Liver (tissue), 9 donors: ENCODE results near the gene NUP43. TPM values are rescaled to one million over a fixed set of nuclear protein-coding genes. Genes with fewer than 3 reads are reported as not detected.

Source experiments
- DNase-seq: peaks from one replicate; pipeline ENCODE4 v3.0.0-alpha.2; 2017; ENCODE audit warnings: low spot score
- H3K27ac ChIP-seq, 2 donors: one replicate each; pipeline ENCODE4 v1.7.0; 2013; ENCODE audit warnings: inconsistent platforms in 2 of 2, low read length in 2 of 2, control low read depth in 1 of 2, low read depth in 1 of 2, mild to moderate bottlenecking in 1 of 2
- H3K27me3 ChIP-seq, 4 donors: one replicate each; pipeline versions ENCODE4 v1.6.1 to v1.7.0; 2013; ENCODE audit warnings: low read length in 3 of 4, inconsistent platforms in 1 of 4, mild to moderate bottlenecking in 1 of 4, moderate library complexity in 1 of 4; ENCODE audit not compliant: control insufficient read depth in 4 of 4, insufficient read depth in 4 of 4
- H3K36me3 ChIP-seq, 4 donors: one replicate each; pipeline versions ENCODE4 v1.6.1 to v1.7.0; 2013; ENCODE audit warnings: low read length in 3 of 4, mild to moderate bottlenecking in 3 of 4, low read depth in 1 of 4, moderate library complexity in 1 of 4; ENCODE audit not compliant: control insufficient read depth in 4 of 4, insufficient read depth in 3 of 4
- H3K4me1 ChIP-seq, 4 donors: one replicate each; pipeline versions ENCODE4 v1.6.1 to v1.7.0; 2013; ENCODE audit warnings: low read length in 3 of 4, mild to moderate bottlenecking in 3 of 4, moderate library complexity in 1 of 4; ENCODE audit not compliant: control insufficient read depth in 4 of 4, insufficient read depth in 4 of 4
- H3K4me3 ChIP-seq, 3 donors: one replicate each; pipeline versions ENCODE4 v1.6.1 to v1.7.0; 2013; ENCODE audit warnings: low read length in 3 of 3, control low read depth in 1 of 3, low read depth in 1 of 3, mild to moderate bottlenecking in 1 of 3
- H3K9ac ChIP-seq, 2 donors: one replicate each; pipeline ENCODE4 v1.7.0; 2013; ENCODE audit warnings: low read length in 2 of 2, mild to moderate bottlenecking in 2 of 2, moderate library complexity in 2 of 2, control low read depth in 1 of 2, low read depth in 1 of 2
- H3K9me3 ChIP-seq, 4 donors: one replicate each; pipeline versions ENCODE4 v1.6.1 to v1.7.0; 2013; ENCODE audit warnings: low read length in 3 of 4; ENCODE audit not compliant: control insufficient read depth in 4 of 4
- EGR1 ChIP-seq, 2 donors: IDR thresholded peaks; 2 replicates each; pipeline ENCODE4 v1.6.1; 2016 to 2018; ENCODE audit warnings: antibody characterized with exemption in 2 of 2, low read depth in 2 of 2
- FOXA1 ChIP-seq: IDR thresholded peaks from 2 replicates; pipeline ENCODE4 v1.6.1; 2016; ENCODE audit warnings: antibody characterized with exemption
- GABPA ChIP-seq, 2 donors: IDR thresholded peaks in 1 of 2; conservative IDR thresholded peaks in 1 of 2; 2 replicates each; pipeline ENCODE4 v1.6.1; 2016; ENCODE audit warnings: antibody characterized with exemption in 2 of 2, mild to moderate bottlenecking in 1 of 2, moderate library complexity in 1 of 2
- HNF4A ChIP-seq, 2 donors: conservative IDR thresholded peaks; 2 replicates each; pipeline ENCODE4 v1.6.1; 2016; ENCODE audit warnings: antibody characterized with exemption in 2 of 2, mild to moderate bottlenecking in 2 of 2
- HNF4G ChIP-seq: IDR thresholded peaks from 2 replicates; pipeline ENCODE4 v1.6.1; 2016; ENCODE audit warnings: antibody characterized with exemption
- NR2F2 ChIP-seq: IDR thresholded peaks from 2 replicates; pipeline ENCODE4 v1.6.1; 2016; ENCODE audit warnings: antibody characterized with exemption
- RAD21 ChIP-seq, 2 donors: IDR thresholded peaks; 2 replicates each; pipeline ENCODE4 v1.6.1; 2016; ENCODE audit warnings: antibody characterized with exemption in 2 of 2, mild to moderate bottlenecking in 2 of 2
- RXRA ChIP-seq, 2 donors: IDR thresholded peaks; 2 replicates each; pipeline ENCODE4 v1.6.1; 2017 to 2018; ENCODE audit warnings: antibody characterized with exemption in 2 of 2, mild to moderate bottlenecking in 1 of 2
- SP1 ChIP-seq: IDR thresholded peaks from 2 replicates; pipeline ENCODE4 v1.6.1; 2018; ENCODE audit warnings: antibody characterized with exemption, mild to moderate bottlenecking
- TAF1 ChIP-seq: conservative IDR thresholded peaks from 2 replicates; pipeline ENCODE4 v1.6.1; 2016; ENCODE audit warnings: antibody characterized with exemption, mild to moderate bottlenecking
- YY1 ChIP-seq: IDR thresholded peaks from 2 replicates; pipeline ENCODE4 v1.6.1; 2016; ENCODE audit warnings: antibody characterized with exemption, mild to moderate bottlenecking
- WGBS: extraction: QIAGEN DNeasy Blood & Tissue Kit; methylation state at CpG from one replicate; pipeline ENCODE4 v1.1.7; 2013; 5-methylcytosine and 5-hydroxymethylcytosine counted together
- polyA plus RNA-seq, 2 donors: library from polyadenylated mRNA; stranded (reverse) in 1 of 2; unstranded in 1 of 2; fragments of 200-250 nt in 1 of 2; fragments of >200 nt in 1 of 2; fragmentation: Nextera tagmentation in 1 of 2; extraction: Ambion mirVana in 1 of 2; gene quantifications; one replicate each; pipeline versions ENCODE4 v1.2.1 to v1.2.3, GENCODE V29; 2013 to 2015
- total RNA-seq, 2 donors: library from RNA; depleted of rRNA; stranded (reverse); fragments of >200 nt; gene quantifications; one replicate each; pipeline ENCODE4 v1.2.3, GENCODE V29; 2014
- TF ChIP-seq, protein P1 (sequence below): IDR thresholded peaks from 2 replicates; pipeline ENCODE4 v1.6.1; 2016; ENCODE audit warnings: antibody characterized with exemption
- TF ChIP-seq, protein P2 (sequence below): IDR thresholded peaks from 2 replicates; pipeline ENCODE4 v1.6.1; 2016; ENCODE audit warnings: antibody characterized with exemption
- TF ChIP-seq, protein P3 (sequence below): IDR thresholded peaks from 2 replicates; pipeline ENCODE4 v1.6.1; 2016; ENCODE audit warnings: antibody characterized with exemption
- TF ChIP-seq, protein P4 (sequence below): IDR thresholded peaks from 2 replicates; pipeline ENCODE4 v1.6.1; 2016; ENCODE audit warnings: antibody characterized with exemption, mild to moderate bottlenecking
- donor health status: healthy.
- donor health status: healthy.
- donor health status: healthy.
- donor health status: healthy.
- donor health status: healthy.

The NUP43 gene
- total and polyA plus RNA-seq, 4 donors: 3.2 to 18.5 (median 10.4) TPM

DNA sequence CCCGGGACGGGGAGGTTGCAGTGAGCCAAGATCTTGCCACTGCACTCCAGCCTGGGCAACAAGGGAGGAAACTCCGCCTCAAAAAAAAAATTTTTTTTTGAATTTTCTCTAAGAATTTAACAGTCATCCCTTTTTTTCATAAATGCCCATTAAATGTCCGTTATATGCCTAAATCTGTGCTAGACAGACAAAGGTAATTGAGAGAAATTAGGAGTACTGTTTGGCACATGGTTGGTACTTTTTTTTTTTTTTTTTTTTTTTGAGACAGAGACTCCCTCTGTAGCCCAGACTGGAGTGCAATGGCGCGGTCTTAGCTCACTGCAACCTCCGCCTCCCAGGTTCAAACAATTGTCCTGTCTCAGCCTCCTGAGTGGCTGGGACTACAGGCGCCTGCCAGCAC is 4.9 kb upstream of the NUP43 start:
- no peaks in the 10 kb centered on the region for H3K9me3 ChIP-seq
- no peaks in the 10 kb centered on the region for H3K36me3 ChIP-seq
- H3K4me1 ChIP-seq: peaks cover 7 to 31% (median 24%) of the 10 kb centered on the region in 4 donors
- no peaks in the 10 kb centered on the region for H3K27me3 ChIP-seq
- H3K4me3 ChIP-seq: no peak overlapping the region
- WGBS: 83% methylated on average over 8 of the region's 8 CpGs
- no peak for TF ChIP-seq RXRA (IDR thresholded peaks at IDR 0.05)
- TF ChIP-seq FOXA1: no peak
- TF ChIP-seq, protein P1, sequence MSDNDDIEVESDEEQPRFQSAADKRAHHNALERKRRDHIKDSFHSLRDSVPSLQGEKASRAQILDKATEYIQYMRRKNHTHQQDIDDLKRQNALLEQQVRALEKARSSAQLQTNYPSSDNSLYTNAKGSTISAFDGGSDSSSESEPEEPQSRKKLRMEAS: no peak
- TF ChIP-seq SP1: no peak
- TF ChIP-seq TAF1: no peak
- no peak for TF ChIP-seq YY1
- TF ChIP-seq, protein P2, sequence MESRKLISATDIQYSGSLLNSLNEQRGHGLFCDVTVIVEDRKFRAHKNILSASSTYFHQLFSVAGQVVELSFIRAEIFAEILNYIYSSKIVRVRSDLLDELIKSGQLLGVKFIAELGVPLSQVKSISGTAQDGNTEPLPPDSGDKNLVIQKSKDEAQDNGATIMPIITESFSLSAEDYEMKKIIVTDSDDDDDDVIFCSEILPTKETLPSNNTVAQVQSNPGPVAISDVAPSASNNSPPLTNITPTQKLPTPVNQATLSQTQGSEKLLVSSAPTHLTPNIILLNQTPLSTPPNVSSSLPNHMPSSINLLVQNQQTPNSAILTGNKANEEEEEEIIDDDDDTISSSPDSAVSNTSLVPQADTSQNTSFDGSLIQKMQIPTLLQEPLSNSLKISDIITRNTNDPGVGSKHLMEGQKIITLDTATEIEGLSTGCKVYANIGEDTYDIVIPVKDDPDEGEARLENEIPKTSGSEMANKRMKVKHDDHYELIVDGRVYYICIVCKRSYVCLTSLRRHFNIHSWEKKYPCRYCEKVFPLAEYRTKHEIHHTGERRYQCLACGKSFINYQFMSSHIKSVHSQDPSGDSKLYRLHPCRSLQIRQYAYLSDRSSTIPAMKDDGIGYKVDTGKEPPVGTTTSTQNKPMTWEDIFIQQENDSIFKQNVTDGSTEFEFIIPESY: no peak
- TF ChIP-seq GABPA (IDR thresholded peaks at IDR 0.05 in 1 of 2, conservative IDR thresholded peaks at IDR 0.05 in 1 of 2): no peak
- no peak for TF ChIP-seq HNF4A (conservative IDR thresholded peaks at IDR 0.05)
- no peak for TF ChIP-seq RAD21 (IDR thresholded peaks at IDR 0.05)
- TF ChIP-seq, protein P3, sequence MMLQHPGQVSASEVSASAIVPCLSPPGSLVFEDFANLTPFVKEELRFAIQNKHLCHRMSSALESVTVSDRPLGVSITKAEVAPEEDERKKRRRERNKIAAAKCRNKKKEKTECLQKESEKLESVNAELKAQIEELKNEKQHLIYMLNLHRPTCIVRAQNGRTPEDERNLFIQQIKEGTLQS: no peak
- no peak for TF ChIP-seq HNF4G
- TF ChIP-seq, protein P4, sequence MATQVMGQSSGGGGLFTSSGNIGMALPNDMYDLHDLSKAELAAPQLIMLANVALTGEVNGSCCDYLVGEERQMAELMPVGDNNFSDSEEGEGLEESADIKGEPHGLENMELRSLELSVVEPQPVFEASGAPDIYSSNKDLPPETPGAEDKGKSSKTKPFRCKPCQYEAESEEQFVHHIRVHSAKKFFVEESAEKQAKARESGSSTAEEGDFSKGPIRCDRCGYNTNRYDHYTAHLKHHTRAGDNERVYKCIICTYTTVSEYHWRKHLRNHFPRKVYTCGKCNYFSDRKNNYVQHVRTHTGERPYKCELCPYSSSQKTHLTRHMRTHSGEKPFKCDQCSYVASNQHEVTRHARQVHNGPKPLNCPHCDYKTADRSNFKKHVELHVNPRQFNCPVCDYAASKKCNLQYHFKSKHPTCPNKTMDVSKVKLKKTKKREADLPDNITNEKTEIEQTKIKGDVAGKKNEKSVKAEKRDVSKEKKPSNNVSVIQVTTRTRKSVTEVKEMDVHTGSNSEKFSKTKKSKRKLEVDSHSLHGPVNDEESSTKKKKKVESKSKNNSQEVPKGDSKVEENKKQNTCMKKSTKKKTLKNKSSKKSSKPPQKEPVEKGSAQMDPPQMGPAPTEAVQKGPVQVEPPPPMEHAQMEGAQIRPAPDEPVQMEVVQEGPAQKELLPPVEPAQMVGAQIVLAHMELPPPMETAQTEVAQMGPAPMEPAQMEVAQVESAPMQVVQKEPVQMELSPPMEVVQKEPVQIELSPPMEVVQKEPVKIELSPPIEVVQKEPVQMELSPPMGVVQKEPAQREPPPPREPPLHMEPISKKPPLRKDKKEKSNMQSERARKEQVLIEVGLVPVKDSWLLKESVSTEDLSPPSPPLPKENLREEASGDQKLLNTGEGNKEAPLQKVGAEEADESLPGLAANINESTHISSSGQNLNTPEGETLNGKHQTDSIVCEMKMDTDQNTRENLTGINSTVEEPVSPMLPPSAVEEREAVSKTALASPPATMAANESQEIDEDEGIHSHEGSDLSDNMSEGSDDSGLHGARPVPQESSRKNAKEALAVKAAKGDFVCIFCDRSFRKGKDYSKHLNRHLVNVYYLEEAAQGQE: no peak
- no peak for DNase-seq
- H3K27ac ChIP-seq: no peak overlapping the region
- no peak overlapping the region for H3K9ac ChIP-seq

DNA sequence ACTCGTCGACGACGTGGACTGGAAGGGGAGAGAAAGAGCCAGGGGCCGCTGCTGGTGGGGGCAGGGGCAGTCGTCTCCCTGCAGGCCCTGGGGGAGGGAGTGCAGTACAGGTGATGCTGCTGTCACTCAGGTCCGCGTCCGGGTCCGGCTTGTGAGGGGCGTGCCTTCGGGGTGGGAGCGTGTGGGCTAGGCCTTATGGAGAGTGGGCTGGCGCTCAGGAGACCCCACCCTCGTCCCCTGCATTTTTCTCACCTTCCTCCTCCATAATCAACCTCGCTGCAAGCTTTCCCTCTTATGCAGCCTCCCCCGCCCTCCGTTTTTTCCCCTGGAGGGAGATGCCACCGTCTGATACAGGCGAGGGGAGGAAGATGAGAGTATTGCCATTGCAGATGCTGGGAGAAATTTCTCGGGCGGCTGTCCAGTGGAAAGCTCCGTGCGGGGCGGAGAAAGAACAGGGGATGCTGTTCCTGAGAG is 3.8 kb upstream of the NUP43 start:
- WGBS: under 1% methylated on average over 25 of the region's 25 CpGs
- peak; percentile 64 for DNase-seq
- H3K9ac ChIP-seq: peak overlapping the region; percentile 73 to 75
- H3K4me3 ChIP-seq: peak overlapping the region; percentile 69 to 97 (median 80)
- peak overlapping the region; percentile 93 to 94 for H3K27ac ChIP-seq
- H3K9me3 ChIP-seq: no peaks in the 10 kb centered on the region
- no peaks in the 10 kb centered on the region for H3K27me3 ChIP-seq
- peaks cover 7 to 36% (median 30%) of the 10 kb centered on the region in 4 donors for H3K4me1 ChIP-seq
- no peak for TF ChIP-seq RAD21 (IDR thresholded peaks at IDR 0.05)
- no peak for TF ChIP-seq SP1
- TF ChIP-seq, protein P1: no peak
- no peak for TF ChIP-seq NR2F2
- TF ChIP-seq, protein P2: no peak
- TF ChIP-seq, protein P4: peak; percentile 65
- TF ChIP-seq RXRA (IDR thresholded peaks at IDR 0.05): no peak
- TF ChIP-seq EGR1 (IDR thresholded peaks at IDR 0.05; ENCODE audit: low read depth in 2 of 2): no peak
- no peaks in the 10 kb centered on the region for H3K36me3 ChIP-seq
